ENCODE results near the gene MAD1L1.

DNA sequence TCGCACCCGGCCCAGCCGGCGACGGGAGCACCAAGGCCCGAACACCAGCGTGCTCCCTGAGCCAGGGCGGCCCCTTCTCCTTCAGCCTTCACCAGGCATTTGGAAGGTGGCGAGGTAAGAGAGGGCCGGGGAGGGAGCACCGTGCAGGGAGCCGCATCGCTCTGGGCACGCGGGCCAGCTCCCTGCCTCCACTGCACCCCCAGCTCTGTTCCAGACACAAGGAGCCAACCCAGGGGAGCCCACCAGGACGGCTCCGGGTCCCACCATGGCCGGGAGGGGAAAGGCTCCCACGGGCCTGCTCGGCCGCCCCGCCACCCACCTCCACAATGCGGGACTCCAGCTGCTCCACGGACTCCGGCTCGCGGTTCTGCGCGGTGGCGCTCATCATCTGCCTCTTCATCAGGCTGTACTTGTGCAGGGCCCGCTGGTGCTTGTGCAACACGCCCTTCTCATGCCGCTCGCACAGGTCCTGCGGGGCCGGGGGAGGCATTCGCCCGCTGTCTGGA lies 24.4 kb upstream of the MAD1L1 start:
- TF ChIP-seq EP300 (IDR thresholded peaks at IDR 0.05): no peak
- no peak for TF ChIP-seq POLR2A (IDR thresholded peaks at IDR 0.05)
- TF ChIP-seq CTCF (IDR thresholded peaks at IDR 0.05): no peak
- no peak for TF ChIP-seq POLR2AphosphoS5 (IDR thresholded peaks at IDR 0.05)
